ENCODE measurements around the gene TMEM63A.

TMEM63A gene

GRCh38 chr1:225874431-225874830, 7.7 kb downstream of the TMEM63A start:
- Mint-ChIP-seq H3K4me3 (no peak overlapping the region), H3K36me3 (ENCODE audit: low read depth) (peaks cover 17% of the 10 kb centered on the region), H3K27ac (no peak overlapping the region), H3K27me3 (ENCODE audit: low read depth, poor library complexity) (peaks cover 7% of the 10 kb centered on the region), H3K4me1 (peaks cover 50% of the 10 kb centered on the region), H3K9me3 (no peaks in the 10 kb centered on the region)
- TF ChIP-seq CTCF (IDR thresholded peaks at IDR 0.05): no peak
- DNase-seq: no peak

- Mint-ChIP-seq H3K36me3 (ENCODE audit: low read depth) (peaks cover 24% of the 10 kb centered on the region), H3K9me3 (no peaks in the 10 kb centered on the region), H3K27ac (no peak overlapping the region), H3K4me1 (peaks cover 41% of the 10 kb centered on the region), H3K4me3 (no peak overlapping the region), H3K27me3 (ENCODE audit: low read depth, poor library complexity) (peaks cover 7% of the 10 kb centered on the region)
- TF ChIP-seq CTCF (IDR thresholded peaks at IDR 0.05): no peak
- DNase-seq: no peak
These were observed 8.8 kb downstream of the TMEM63A start for GRCh38 chr1:225873281-225873850.

GRCh38 chr1:225872075-225872430, 10.1 kb downstream of the TMEM63A start:
- TF ChIP-seq CTCF (IDR thresholded peaks at IDR 0.05): no peak
- no peak overlapping the region for H3K4me3 Mint-ChIP-seq

GRCh38 chr1:225871359-225872074, 10.7 kb downstream of the TMEM63A start:
- no peak for TF ChIP-seq CTCF (IDR thresholded peaks at IDR 0.05)
- peaks cover 7% of the 10 kb centered on the region for H3K27me3 Mint-ChIP-seq (ENCODE audit: low read depth, poor library complexity)
- H3K9me3 Mint-ChIP-seq: no peaks in the 10 kb centered on the region
- no peak overlapping the region for H3K27ac Mint-ChIP-seq
- H3K4me3 Mint-ChIP-seq: no peak overlapping the region
- H3K36me3 Mint-ChIP-seq (ENCODE audit: low read depth): peaks cover 37% of the 10 kb centered on the region
- peaks cover 37% of the 10 kb centered on the region for H3K4me1 Mint-ChIP-seq
- DNase-seq: no peak

More at GRCh38 chr1:225872075-225872430, 10.1 kb downstream of the TMEM63A start:
- Mint-ChIP-seq H3K27me3 (ENCODE audit: low read depth, poor library complexity) (peaks cover 7% of the 10 kb centered on the region), H3K27ac (no peak overlapping the region), H3K4me1 (peaks cover 34% of the 10 kb centered on the region), H3K36me3 (ENCODE audit: low read depth) (peaks cover 31% of the 10 kb centered on the region), H3K9me3 (no peaks in the 10 kb centered on the region)
- no peak for DNase-seq

GRCh38 chr1:225870911-225871310, 11.3 kb downstream of the TMEM63A start:
- H3K4me1 Mint-ChIP-seq: peaks cover 43% of the 10 kb centered on the region
- peaks cover 40% of the 10 kb centered on the region for H3K36me3 Mint-ChIP-seq (ENCODE audit: low read depth)
- H3K27ac Mint-ChIP-seq: no peak overlapping the region
- no peak overlapping the region for H3K4me3 Mint-ChIP-seq
- DNase-seq: no peak
- TF ChIP-seq CTCF (IDR thresholded peaks at IDR 0.05): no peak
- H3K27me3 Mint-ChIP-seq (ENCODE audit: low read depth, poor library complexity): peaks cover 7% of the 10 kb centered on the region
- H3K9me3 Mint-ChIP-seq: no peaks in the 10 kb centered on the region
